Tibial artery (tissue), 4 donors: ENCODE results near the gene WHAMM.
"Not testable (repeated sequence)": the region's sequence is repeated elsewhere in the genome, so short reads cannot be mapped to it uniquely, and the experiment has no call there.

ENCODE experiments used
- DNase-seq, 2 donors: peaks; one replicate each; pipeline ENCODE4 v3.0.0-alpha.2; 2019
- H3K27ac ChIP-seq, 2 donors: fragments of 200-600 bp; sonication (generic) in 1 of 2; 1 replicate in 1 of 2; 2 replicates in 1 of 2; pipeline ENCODE4 v1.5.1; 2018 to 2019; ENCODE audit warnings: mild to moderate bottlenecking in 1 of 2
- H3K27me3 ChIP-seq, 2 donors: fragments of 200-600 bp; sonication (generic) in 1 of 2; one replicate each; pipeline versions ENCODE4 v1.5.1 to v1.6.0; 2016 to 2019
- H3K36me3 ChIP-seq, 3 donors: fragments of 200-600 bp; sonication (generic) in 2 of 3; one replicate each; pipeline ENCODE4 v1.5.1; 2016 to 2019; ENCODE audit warnings: mild to moderate bottlenecking in 2 of 3
- H3K4me1 ChIP-seq, 4 donors: fragments of 200-600 bp; sonication (generic) in 2 of 4; 1 replicate in 3 of 4; 2 replicates in 1 of 4; pipeline ENCODE4 v1.5.1; 2016 to 2019
- H3K4me3 ChIP-seq, 2 donors: fragments of 200-600 bp; sonication (generic) in 1 of 2; 1 replicate in 1 of 2; 2 replicates in 1 of 2; pipeline ENCODE4 v1.5.1; 2018 to 2019; ENCODE audit warnings: mild to moderate bottlenecking in 2 of 2
- H3K9me3 ChIP-seq, 3 donors: fragments of 200-600 bp; sonication (generic) in 1 of 3; one replicate each; pipeline ENCODE4 v1.5.1; 2016 to 2019
- intact Hi-C: fragments of 100-400 bp; cut with DNase I; formaldehyde crosslinking; loops from one replicate; pipeline ENCODE4 v1.15.0; 2023; ENCODE audit warnings: low total_unique reads
- TF ChIP-seq, protein P1 (sequence below), 2 experiments: fragments of 200-600 bp in 1 of 2; fragments of 450-650 bp in 1 of 2; IDR thresholded peaks; one replicate each; pipeline ENCODE4 v1.5.1; 2017 to 2019; ENCODE audit warnings: antibody characterized with exemption in 2 of 2, mild to moderate bottlenecking in 1 of 2, moderate library complexity in 1 of 2

Gene WHAMM

GRCh38 chr15:82855286-82856100 lies 46.1 kb downstream of the WHAMM start:
- DNase-seq, result no peak
- Histone ChIP-seq H3K27ac (no peak overlapping the region), H3K9me3 (no peaks in the 10 kb centered on the region), H3K36me3 (peaks cover 0 to 23% (median 0%) of the 10 kb centered on the region in 3 donors), H3K4me1 (no peaks in the 10 kb centered on the region), H3K4me3 (no peak overlapping the region), H3K27me3 (no peaks in the 10 kb centered on the region)
- intact Hi-C loops, result no loop called here
- TF ChIP-seq, protein P1, sequence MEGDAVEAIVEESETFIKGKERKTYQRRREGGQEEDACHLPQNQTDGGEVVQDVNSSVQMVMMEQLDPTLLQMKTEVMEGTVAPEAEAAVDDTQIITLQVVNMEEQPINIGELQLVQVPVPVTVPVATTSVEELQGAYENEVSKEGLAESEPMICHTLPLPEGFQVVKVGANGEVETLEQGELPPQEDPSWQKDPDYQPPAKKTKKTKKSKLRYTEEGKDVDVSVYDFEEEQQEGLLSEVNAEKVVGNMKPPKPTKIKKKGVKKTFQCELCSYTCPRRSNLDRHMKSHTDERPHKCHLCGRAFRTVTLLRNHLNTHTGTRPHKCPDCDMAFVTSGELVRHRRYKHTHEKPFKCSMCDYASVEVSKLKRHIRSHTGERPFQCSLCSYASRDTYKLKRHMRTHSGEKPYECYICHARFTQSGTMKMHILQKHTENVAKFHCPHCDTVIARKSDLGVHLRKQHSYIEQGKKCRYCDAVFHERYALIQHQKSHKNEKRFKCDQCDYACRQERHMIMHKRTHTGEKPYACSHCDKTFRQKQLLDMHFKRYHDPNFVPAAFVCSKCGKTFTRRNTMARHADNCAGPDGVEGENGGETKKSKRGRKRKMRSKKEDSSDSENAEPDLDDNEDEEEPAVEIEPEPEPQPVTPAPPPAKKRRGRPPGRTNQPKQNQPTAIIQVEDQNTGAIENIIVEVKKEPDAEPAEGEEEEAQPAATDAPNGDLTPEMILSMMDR (IDR thresholded peaks at IDR 0.05), result no peak

GRCh38 chr15:82856397-82857170 lies 47.2 kb downstream of the WHAMM start:
- intact Hi-C loops, result no loop called here
- DNase-seq, result no peak
- H3K36me3 ChIP-seq, result peaks cover 0 to 20% (median 0%) of the 10 kb centered on the region in 3 donors
- no peaks in the 10 kb centered on the region for H3K27me3 ChIP-seq
- TF ChIP-seq, protein P1 (IDR thresholded peaks at IDR 0.05), result no peak
- no peak overlapping the region for H3K27ac ChIP-seq
- H3K9me3 ChIP-seq, result no peaks in the 10 kb centered on the region
- H3K4me1 ChIP-seq, result no peaks in the 10 kb centered on the region
- no peak overlapping the region for H3K4me3 ChIP-seq

DNA sequence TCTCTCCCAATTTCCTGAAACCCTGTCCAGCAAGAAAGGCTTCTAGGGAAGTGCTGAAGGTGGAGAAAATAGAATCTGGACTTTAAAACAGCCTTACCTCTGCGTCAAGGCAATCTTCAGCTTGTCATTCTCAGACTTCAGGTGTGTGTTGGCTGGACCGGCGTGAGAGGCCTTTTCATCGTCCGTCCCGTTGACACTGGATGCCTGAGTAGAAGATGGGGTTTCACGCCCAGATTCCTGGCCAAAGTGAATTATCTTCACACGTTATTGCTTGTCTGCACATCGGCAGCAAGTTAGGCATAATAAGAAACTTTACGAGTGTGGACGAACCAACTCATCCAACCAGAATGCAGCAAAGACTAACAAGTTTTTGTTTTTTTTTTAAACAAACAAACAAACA lies 49.5 kb downstream of the WHAMM start:
- Histone ChIP-seq H3K27me3 (no peaks in the 10 kb centered on the region), H3K36me3 (peaks cover 0 to 5% (median 0%) of the 10 kb centered on the region in 3 donors), H3K27ac (no peak overlapping the region), H3K4me1 (no peaks in the 10 kb centered on the region), H3K9me3 (no peaks in the 10 kb centered on the region), H3K4me3 (no peak overlapping the region)
- DNase-seq, result no peak
- TF ChIP-seq, protein P1 (IDR thresholded peaks at IDR 0.05), result no peak
- intact Hi-C loops, result no loop called here

- no peaks in the 10 kb centered on the region for H3K9me3 ChIP-seq
- TF ChIP-seq, protein P1 (IDR thresholded peaks at IDR 0.05), result no peak
- no peak for DNase-seq
- no peaks in the 10 kb centered on the region for H3K36me3 ChIP-seq
- intact Hi-C loops, result no loop called here
- H3K4me1 ChIP-seq, result no peaks in the 10 kb centered on the region
- no peak overlapping the region for H3K27ac ChIP-seq
- H3K4me3 ChIP-seq, result no peak overlapping the region
- H3K27me3 ChIP-seq, result no peaks in the 10 kb centered on the region
These were observed 53.5 kb downstream of the WHAMM start for GRCh38 chr15:82862886-82863285.

- Histone ChIP-seq H3K4me1 (no peaks in the 10 kb centered on the region), H3K27ac (no peak overlapping the region), H3K4me3 (no peak overlapping the region), H3K9me3 (no peaks in the 10 kb centered on the region), H3K27me3 (no peaks in the 10 kb centered on the region), H3K36me3 (no peaks in the 10 kb centered on the region)
- no peak for DNase-seq
- intact Hi-C loops, result no loop called here
- TF ChIP-seq, protein P1 (IDR thresholded peaks at IDR 0.05), result no peak
These were observed 55.5 kb downstream of the WHAMM start for GRCh38 chr15:82864967-82865366.

GRCh38 chr15:82865581-82865980 lies 56.2 kb downstream of the WHAMM start:
- H3K27ac ChIP-seq, intact Hi-C loops, H3K36me3 ChIP-seq, H3K27me3 ChIP-seq, H3K4me1 ChIP-seq, H3K9me3 ChIP-seq, H3K4me3 ChIP-seq, DNase-seq: not testable (repeated sequence)

DNA sequence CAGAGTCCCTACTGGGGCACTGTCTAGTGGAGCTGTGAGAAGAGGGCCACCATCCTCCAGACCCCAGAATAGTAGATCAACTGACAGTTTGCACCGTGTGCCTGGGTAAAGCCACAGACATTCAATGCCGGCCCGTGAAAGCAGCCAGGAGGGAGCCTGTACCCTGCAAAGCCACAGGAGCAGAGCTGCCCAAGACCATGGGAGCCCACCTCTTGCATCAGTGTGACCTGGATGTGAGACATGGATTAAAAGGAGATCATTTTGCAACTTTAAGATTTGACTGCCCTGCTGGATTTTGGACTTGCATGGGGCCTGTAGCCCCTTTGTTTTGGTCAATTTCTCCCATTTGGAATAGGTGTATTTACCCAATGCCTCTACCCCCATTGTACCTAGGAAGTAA lies 56.6 kb downstream of the WHAMM start:
- H3K4me1 ChIP-seq, DNase-seq, intact Hi-C loops, H3K4me3 ChIP-seq, H3K27me3 ChIP-seq, H3K27ac ChIP-seq, H3K36me3 ChIP-seq, H3K9me3 ChIP-seq: not testable (repeated sequence)
